Anterior cingulate cortex (tissue), 58 donors: ENCODE data around the gene SLC12A5.
"Not testable (repeated sequence)": the region's sequence is repeated elsewhere in the genome, so short reads cannot be mapped to it uniquely, and the experiment has no call there.

Experiments
- DNase-seq, 58 donors: peaks; one replicate each; lab custom pipeline; 2025; lab: John Stamatoyannopoulos, UW

Gene SLC12A5

GRCh38 chr20:46099491-46100287 lies 70.7 kb downstream of the SLC12A5 start:
- DNase-seq = peak in 4 of 58 donors; percentile 4 to 10 (median 6)

DNA sequence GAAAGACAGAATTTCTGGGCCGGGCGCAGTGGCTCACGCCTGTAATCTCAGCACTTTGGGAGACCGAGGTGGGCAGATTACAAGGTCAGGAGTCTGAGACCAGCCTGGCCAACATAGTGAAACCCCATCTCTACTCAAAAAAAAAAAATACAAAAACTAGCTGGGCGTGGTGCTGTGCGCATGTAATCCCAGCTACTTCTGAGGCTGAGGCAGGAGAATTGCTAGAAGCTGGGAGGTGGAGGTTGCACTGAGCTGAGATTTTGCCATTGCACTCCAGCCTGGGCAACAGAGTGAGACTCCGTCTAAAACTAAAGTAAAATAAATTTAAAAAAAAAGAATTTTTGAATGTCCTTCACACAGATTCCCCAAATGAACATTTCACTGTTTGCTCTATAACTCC lies 71.4 kb downstream of the SLC12A5 start:
- DNase-seq = not testable (repeated sequence)

DNA sequence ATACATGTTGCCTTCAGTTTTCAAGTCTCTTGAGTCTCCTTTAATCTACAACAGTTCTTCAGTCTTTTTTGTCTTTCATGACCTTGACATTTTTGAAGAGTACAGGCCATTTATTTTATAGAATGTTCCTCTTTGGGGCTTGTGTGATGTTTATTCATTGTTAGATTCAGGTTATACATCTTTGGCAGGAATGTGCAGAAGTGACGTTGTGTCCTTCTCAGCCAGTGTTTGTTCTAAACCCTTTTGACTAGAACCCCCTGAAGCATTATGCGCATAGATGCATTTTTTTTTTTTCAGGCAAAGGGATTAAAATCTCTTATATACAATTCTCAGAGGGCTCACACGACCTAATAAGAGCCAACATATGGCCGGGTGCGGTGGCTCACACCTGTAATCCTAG lies 72.0 kb downstream of the SLC12A5 start:
- DNase-seq = no peak

DNA sequence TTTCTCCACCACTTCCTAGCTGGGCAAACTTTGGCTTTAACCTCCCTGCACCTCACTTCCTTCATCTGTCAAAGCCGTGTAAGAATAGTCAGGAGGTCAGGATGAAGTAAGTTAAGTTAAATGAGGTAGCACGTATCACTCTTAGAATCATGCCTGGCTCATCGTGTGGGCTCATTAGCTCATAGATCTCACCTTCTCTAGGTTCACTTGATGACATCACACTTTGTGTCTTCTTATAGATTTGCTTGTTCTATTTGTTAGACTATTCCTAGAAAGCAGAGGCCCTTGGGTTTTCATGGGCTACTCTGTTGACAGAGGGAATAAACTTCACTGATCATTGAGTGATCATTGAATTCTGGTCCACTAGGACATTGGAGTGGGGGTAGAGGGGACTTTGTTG lies 72.9 kb downstream of the SLC12A5 start:
- no peak for DNase-seq

- no peak for DNase-seq
Observed at GRCh38 chr20:46102940-46103339, 73.9 kb downstream of the SLC12A5 start.

GRCh38 chr20:46104262-46104661 lies 75.2 kb downstream of the SLC12A5 start:
- no peak for DNase-seq

DNA sequence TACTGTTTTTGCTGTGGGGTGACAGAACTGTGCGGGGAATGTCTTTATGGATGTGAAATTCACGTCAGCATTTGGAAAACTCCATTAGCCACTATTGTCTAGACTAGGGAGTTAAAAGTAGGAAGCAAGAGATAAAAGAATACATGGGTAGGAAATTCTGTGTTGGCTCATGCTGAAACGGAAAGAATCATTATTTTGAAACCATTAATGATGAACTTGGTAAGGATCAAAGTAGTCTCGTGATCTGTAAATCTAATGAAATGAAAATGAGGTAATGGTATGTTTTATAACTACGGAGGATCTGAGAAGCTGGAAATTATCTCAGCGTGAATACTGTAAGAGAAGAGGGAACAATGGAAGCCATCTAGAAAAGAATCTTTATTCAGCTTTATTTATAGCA lies 78.0 kb downstream of the SLC12A5 start:
- no peak for DNase-seq

DNA sequence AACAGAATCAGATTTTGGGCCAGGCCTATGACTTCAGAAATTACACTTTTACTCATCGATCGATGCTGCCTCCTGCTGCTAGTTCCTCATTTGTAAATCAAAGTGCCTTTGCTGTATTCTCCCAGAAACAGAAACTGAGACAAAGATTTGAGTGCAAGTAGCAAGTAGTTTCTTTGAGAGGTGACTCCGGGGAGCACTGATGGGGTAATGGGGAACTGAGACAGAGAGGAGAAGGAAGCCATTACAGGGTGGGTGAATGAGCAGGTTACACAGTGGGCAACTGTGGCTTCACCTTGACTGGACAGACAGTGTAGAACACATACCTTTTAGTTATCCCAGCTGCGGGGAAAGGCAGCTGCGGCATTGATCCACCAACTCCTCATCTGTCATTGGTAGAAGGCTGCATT lies 79.4 kb downstream of the SLC12A5 start:
- no peak for DNase-seq

- no peak for DNase-seq
Observed at GRCh38 chr20:46108976-46109375, 80.0 kb downstream of the SLC12A5 start.
